Endometrial microvascular endothelial cells (primary cell): ENCODE data around the gene ANGPTL7. TPM values are rescaled to one million over a fixed set of nuclear protein-coding genes. Genes with fewer than 3 reads are reported as not detected.
"Not testable (repeated sequence)": the region's sequence is repeated elsewhere in the genome, so short reads cannot be mapped to it uniquely, and the experiment has no call there.

Source experiments
- in situ Hi-C: cut with HindIII; loops from 2 replicates; pipeline ENCODE4 v1.10.0; 2017; ENCODE audit warnings: low sequenced_read_pairs, low pct_unique_long_range_greater_than_20kb; ENCODE audit errors: inconsistent ontology term
- total RNA-seq: library from RNA; depleted of rRNA; stranded (reverse); fragments of >200 nt; gene quantifications from one replicate; pipeline ENCODE4 v1.2.3, GENCODE V29; 2015; ENCODE audit errors: inconsistent ontology term

ANGPTL7 gene
- not detected for total RNA-seq

GRCh38 chr1:11188858-11189451, at the start of gene ANGPTL7:
Gene ANGPTL7 (plus strand): TSS chr1:11189355. CDS start chr1:11189580, 225 bp downstream.
- in situ Hi-C loops, result no loop called here

- in situ Hi-C loops, result no loop called here
Observed at GRCh38 chr1:11142618-11143391, 46.4 kb upstream of the ANGPTL7 start.

DNA sequence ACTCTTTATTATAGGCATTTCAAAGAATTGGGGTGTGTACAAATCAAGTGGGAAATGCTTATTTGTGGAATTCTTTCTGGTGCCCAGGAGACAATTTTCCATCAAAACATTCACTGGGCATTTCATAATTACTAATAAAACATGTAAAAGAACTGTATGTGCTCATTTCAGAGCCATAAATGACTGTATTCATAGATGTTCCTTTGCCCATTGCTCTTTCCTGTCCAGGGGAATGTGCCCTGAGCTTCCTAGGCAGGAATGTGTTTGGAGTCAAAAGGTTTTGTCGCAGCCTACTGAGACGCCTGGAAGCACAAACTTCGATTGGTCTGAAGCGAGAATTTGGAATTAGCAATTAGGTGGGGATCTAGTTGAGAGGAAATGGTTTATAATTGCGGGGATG, 45.8 kb upstream of the ANGPTL7 start:
- in situ Hi-C loops, result no loop called here

DNA sequence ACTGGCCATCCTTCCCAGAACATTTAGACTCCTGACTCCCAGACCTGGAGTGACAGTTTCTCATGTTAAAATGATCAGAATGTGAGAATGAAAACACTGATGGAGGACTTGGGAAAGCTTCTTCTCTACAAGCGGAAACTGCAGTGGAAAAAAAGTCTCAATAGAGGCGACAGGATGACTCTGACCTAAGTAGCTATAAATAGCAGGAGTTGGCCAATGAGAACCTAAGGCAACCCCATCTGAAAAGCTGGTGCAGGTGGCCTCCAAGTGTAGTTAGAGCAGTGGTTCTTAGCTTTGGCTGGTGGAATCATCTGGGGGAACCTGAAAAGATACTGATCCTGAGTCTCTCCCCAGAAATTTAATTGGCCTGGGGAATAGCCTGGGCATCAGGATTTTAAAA, 45.2 kb upstream of the ANGPTL7 start:
- in situ Hi-C loops, result no loop called here

GRCh38 chr1:11144570-11145256, 44.4 kb upstream of the ANGPTL7 start:
- in situ Hi-C loops, result no loop called here

GRCh38 chr1:11145741-11146140, 43.4 kb upstream of the ANGPTL7 start:
- in situ Hi-C loops, result no loop called here

DNA sequence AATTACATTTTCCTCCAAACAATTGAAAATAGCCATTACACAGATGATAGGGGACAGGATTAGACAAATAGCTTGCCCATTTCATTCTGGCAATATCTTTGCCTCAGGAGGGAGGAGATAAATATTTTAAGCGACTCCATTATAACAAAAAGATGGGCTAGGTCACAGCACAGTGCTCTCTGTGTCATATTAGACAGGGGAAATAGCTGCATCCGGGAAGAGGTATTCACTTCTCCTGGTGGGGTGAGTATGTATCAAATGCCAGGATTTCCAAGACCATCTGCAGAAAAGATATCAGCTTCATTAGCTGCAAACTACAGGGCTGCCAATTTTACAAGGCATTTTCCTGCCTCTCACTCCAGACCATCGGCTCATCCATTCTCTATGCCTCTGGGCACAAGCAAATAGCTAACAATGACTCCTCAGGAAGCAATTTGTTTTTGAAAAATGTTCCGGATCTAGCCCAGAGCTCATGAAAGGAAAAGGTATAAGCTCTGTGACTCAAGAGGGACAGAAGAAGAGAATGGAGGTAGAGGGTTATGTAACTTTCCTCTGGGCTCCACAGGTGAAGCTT, 41.9 kb upstream of the ANGPTL7 start:
- in situ Hi-C loops, result no loop called here

- in situ Hi-C loops, result no loop called here
Observed at GRCh38 chr1:11150326-11150725, 38.8 kb upstream of the ANGPTL7 start.

- in situ Hi-C loops, result no loop called here
Observed at GRCh38 chr1:11151114-11151513, 38.0 kb upstream of the ANGPTL7 start.

- in situ Hi-C loops, result no loop called here
Observed at GRCh38 chr1:11151826-11152612, 37.1 kb upstream of the ANGPTL7 start.

GRCh38 chr1:11152755-11153154, 36.4 kb upstream of the ANGPTL7 start:
- in situ Hi-C loops, result no loop called here

DNA sequence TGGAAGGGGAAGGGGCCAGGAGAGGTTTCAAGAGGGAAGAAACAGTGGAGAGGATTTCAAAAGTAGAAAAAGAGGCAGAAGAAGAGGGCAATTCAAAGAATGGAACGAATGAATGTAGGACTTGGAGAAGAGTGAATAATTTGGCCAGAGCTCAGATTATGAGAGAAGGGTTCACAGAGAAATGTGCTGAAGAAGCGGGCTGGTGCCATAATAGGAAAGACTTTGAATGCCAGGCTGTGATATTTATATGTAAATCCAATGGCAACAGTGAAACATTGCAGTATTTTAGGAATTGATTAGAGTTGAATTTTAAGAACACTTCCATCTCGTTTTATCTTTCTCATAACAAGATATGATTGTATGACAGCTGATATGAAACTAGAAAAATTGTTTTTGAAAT, 36.0 kb upstream of the ANGPTL7 start:
- in situ Hi-C loops, result no loop called here

GRCh38 chr1:11156441-11156840, 32.7 kb upstream of the ANGPTL7 start:
- in situ Hi-C loops, result no loop called here

DNA sequence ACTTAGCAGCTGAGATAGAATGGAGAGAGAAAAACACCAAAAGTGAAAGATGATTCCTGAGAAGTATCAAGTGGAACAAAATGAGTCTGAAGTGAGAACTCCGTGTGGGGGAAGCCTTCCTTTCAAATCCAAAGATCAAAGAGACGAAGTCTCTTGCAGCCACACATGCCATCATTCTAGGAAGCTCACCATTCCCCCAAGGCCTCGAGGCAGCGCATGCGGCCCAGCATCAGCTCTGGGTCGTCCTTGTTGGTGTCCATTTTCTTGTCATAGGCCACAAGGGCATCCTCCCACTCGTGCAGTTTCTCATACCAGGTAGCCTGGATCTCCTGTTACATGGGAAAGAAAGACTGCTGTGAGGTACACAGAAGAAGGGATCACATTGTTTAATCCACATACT, 32.2 kb upstream of the ANGPTL7 start:
- in situ Hi-C loops, result no loop called here

- in situ Hi-C loops, result no loop called here
Observed at GRCh38 chr1:11157394-11157793, 31.8 kb upstream of the ANGPTL7 start.

DNA sequence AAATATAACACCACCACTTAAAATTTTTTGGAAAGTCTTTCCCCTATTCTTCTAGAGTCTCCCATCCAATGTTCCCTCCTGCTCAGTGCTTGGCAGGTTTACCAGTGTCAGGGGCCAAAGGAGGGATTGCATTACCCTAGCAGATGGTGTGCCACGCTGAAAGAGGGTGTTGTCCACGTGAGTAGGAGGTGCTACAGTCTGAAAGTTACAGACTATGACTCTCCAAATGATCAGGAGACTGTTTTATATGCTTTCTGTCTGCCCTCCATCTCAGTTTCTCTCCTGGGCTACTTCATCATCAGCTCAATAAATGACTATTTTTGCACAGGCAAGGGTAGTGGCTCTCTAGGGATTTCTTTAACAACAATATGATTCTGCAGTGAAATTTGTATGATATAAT, 31.3 kb upstream of the ANGPTL7 start:
- in situ Hi-C loops, result no loop called here

- in situ Hi-C loops, result no loop called here
Observed at GRCh38 chr1:11158291-11158690, 30.9 kb upstream of the ANGPTL7 start.

DNA sequence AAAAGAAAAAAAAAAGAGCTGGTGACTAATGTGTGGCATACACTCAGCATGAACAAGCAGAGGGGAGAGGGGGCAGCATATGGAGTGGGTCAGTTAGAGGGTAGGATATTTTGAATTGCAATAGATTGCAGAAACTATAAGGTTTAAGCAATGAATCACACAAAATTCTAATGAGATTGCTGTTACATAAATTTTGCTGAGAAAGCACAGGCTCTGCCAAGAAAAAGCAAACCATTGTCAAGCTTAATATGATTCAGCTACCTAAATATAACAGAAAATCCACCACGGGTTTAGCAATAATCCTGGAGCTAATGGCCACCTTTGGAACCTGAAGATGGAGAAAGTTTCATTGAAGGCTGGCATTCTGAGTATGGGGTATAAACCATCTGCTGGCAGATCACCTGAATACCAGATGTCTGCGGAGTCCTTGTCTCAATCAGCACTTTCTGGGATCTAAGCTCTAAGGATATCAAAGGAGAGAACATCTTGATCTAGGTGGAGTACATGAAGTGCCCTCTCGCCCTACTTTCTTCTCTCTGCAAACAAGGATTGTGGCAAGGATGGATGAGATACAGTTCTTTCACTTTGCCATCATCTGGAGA, 30.3 kb upstream of the ANGPTL7 start:
- in situ Hi-C loops, result no loop called here

DNA sequence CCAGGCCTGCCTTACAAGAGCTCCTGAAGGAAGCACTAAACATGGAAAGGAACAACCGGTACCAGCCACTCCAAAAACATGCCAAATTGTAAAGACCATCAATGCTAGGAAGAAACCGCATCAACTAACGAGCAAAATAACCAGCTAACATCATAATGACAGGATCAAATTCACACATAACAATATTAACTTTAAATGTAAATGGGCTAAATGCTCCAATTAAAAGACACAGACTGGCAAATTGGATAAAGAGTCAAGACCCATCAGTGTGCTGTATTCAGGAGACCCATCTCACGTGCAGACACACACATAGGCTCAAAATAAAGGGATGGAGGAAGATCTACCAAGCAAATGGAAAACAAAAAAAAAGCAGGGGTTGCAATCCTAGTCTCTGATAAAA, 26.4 kb upstream of the ANGPTL7 start:
- in situ Hi-C loops, result not testable (repeated sequence)
